Activated B cell treated with CpG ODN at 0.5 μM for 24 hours (primary cell): ENCODE data around the gene TRNP1. TPM values are rescaled to one million over a fixed set of nuclear protein-coding genes. Genes with fewer than 3 reads are reported as not detected.
"Not testable (repeated sequence)": the region's sequence is repeated elsewhere in the genome, so short reads cannot be mapped to it uniquely, and the experiment has no call there.

ENCODE experiments used
- ATAC-seq: fragments of 200-7000 bp; cut with Tn5 transposase; one replicate; pipeline ENCODE4 v1.10.0; 2021; ENCODE audit warnings: low read depth, mild to moderate bottlenecking, moderate library complexity
- CTCF ChIA-PET: fragments of 350-600 bp; sonication (Branson Sonifier 250); formaldehyde crosslinking; loops from one replicate; lab custom pipeline; 2021; ENCODE audit warnings: antibody characterized with exemption; lab: Charles Lee
- POLR2A ChIA-PET: fragments of 350-600 bp; sonication (Branson Sonifier 250); formaldehyde crosslinking; loops from one replicate; lab custom pipeline; 2021; ENCODE audit warnings: antibody characterized with exemption; lab: Charles Lee
- DNase-seq: peaks from one replicate; pipeline ENCODE4 v3.0.0; 2022
- H3K27ac Mint-ChIP-seq: one replicate; pipeline ENCODE4 v1.8.0; 2020; ENCODE audit warnings: mixed read lengths
- H3K27me3 Mint-ChIP-seq: one replicate; pipeline ENCODE4 v1.8.0; 2021; ENCODE audit warnings: mixed read lengths
- H3K36me3 Mint-ChIP-seq: one replicate; pipeline ENCODE4 v1.8.0; 2021; ENCODE audit warnings: low read depth, mixed read lengths
- H3K4me1 Mint-ChIP-seq: one replicate; pipeline ENCODE4 v1.8.0; 2021; ENCODE audit warnings: mixed read lengths
- H3K4me3 Mint-ChIP-seq: one replicate; pipeline ENCODE4 v1.8.0; 2020; ENCODE audit warnings: mild to moderate bottlenecking, mixed read lengths
- H3K9me3 Mint-ChIP-seq: one replicate; pipeline ENCODE4 v1.8.0; 2020; ENCODE audit warnings: mixed read lengths
- intact Hi-C: fragments of 100-400 bp; cut with micrococcal nuclease; formaldehyde crosslinking; loops from one replicate; pipeline ENCODE4 v1.15.1; 2024
- total RNA-seq: library from RNA; stranded (reverse); gene quantifications from 2 replicates; pipeline ENCODE4 v1.2.3, GENCODE V29; 2022
- TF ChIP-seq, protein P1 (sequence below): fragments of 200-600 bp; IDR thresholded peaks from one replicate; pipeline ENCODE4 v1.8.0; 2022; ENCODE audit warnings: antibody characterized with exemption, mild to moderate bottlenecking

TRNP1 gene, protein sequence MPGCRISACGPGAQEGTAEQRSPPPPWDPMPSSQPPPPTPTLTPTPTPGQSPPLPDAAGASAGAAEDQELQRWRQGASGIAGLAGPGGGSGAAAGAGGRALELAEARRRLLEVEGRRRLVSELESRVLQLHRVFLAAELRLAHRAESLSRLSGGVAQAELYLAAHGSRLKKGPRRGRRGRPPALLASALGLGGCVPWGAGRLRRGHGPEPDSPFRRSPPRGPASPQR
- total RNA-seq: 0.24 and 0.44 TPM in 2 replicates

DNA sequence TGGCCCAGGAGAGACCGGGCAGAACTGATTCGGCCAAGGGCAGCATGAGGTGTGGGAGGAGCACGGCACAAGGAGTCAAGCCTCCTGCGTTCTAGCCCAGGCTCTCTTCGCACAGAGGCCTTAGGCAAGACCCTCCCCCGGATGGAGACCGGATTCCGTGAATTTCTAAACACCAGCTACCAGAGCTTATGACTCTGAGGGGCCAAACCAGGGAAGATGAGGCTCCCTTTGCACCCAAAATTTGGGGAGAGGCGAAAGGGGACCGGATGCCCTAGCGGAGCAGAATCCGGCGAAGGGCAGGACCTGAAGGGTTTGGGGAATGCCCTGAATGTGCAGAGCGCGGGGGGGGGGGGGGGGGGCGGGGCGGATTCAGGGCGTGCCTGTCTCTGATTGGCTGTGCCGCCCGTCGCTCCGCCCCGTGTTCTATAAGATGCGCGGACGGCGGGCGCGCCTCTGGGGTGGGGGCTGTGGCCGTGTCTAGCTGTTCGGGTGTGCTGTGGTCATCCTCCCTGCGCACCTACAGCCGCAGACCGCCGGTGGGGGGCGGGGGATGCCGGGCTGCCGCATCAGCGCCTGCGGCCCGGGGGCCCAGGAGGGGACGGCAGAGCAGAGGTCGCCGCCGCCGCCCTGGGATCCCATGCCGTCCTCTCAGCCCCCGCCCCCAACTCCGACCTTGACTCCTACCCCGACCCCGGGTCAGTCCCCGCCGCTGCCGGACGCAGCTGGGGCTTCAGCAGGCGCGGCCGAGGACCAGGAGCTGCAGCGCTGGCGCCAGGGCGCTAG lies at the start of gene TRNP1:
TRNP1 (plus strand) TSS at position 456 of the 783 bp plus-strand sequence; CDS start at position 551, 95 bp downstream.
- Mint-ChIP-seq H3K9me3 (no peaks in the 10 kb centered on the region), H3K4me1 (peaks cover 20% of the 10 kb centered on the region), H3K4me3 (peak within 1 kb of the TSS; percentile 81), H3K36me3 (no peaks in the 10 kb centered on the region), H3K27ac (no peak within 1 kb of the TSS), H3K27me3 (peaks cover 33% of the 10 kb centered on the region)
- ATAC-seq (peak; percentile 71), DNase-seq (peak; percentile 68)
- intact Hi-C loops: loop anchor here (1.0 kb wide), 2 partner anchors 19 to 93 kb away; partner anchors contain the start of genes GPATCH3 and TENT5B
- ChIA-PET CTCF (interaction anchor here (0.7 to 1.0 kb wide), 2 partner anchors 9 to 51 kb away, joined by 3 to 4 read pairs; no protein-coding TSS in a partner anchor), POLR2A (interaction anchor here (0.6 to 1.1 kb wide), 3 partner anchors 8 to 900 kb away, joined by 3 to 6 read pairs (median 3); no protein-coding TSS in a partner anchor)
- TF ChIP-seq, protein P1, sequence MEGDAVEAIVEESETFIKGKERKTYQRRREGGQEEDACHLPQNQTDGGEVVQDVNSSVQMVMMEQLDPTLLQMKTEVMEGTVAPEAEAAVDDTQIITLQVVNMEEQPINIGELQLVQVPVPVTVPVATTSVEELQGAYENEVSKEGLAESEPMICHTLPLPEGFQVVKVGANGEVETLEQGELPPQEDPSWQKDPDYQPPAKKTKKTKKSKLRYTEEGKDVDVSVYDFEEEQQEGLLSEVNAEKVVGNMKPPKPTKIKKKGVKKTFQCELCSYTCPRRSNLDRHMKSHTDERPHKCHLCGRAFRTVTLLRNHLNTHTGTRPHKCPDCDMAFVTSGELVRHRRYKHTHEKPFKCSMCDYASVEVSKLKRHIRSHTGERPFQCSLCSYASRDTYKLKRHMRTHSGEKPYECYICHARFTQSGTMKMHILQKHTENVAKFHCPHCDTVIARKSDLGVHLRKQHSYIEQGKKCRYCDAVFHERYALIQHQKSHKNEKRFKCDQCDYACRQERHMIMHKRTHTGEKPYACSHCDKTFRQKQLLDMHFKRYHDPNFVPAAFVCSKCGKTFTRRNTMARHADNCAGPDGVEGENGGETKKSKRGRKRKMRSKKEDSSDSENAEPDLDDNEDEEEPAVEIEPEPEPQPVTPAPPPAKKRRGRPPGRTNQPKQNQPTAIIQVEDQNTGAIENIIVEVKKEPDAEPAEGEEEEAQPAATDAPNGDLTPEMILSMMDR: no peak

DNA sequence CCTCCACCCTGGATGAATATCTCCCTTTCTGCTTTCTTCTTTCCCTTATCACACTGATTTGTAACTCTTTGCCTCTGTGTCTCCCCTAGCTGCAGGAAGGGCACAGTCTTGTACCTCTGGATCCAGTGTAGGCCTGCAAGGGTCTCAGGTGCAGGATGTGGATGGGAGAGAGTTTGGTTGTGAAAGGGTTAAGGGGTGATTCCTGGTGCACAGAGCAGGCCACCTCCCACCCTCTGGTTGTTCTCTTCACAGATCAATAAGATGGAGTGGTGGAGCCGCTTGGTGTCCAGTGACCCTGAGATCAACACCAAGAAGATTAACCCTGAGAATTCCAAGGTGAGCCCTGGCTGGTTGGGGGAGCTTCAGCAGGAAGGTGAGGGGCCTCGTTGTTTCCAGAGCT lies 48.4 kb upstream of the TRNP1 start:
- no peak overlapping the region for H3K27ac Mint-ChIP-seq
- DNase-seq: no peak
- H3K27me3 Mint-ChIP-seq: no peaks in the 10 kb centered on the region
- H3K4me1 Mint-ChIP-seq: no peaks in the 10 kb centered on the region
- peaks cover 57% of the 10 kb centered on the region for H3K36me3 Mint-ChIP-seq
- H3K4me3 Mint-ChIP-seq: no peak overlapping the region
- intact Hi-C loops: no loop called here
- ATAC-seq: no peak
- ChIA-PET CTCF (no interaction called here), POLR2A (no interaction called here)
- TF ChIP-seq, protein P1: no peak
- no peaks in the 10 kb centered on the region for H3K9me3 Mint-ChIP-seq

DNA sequence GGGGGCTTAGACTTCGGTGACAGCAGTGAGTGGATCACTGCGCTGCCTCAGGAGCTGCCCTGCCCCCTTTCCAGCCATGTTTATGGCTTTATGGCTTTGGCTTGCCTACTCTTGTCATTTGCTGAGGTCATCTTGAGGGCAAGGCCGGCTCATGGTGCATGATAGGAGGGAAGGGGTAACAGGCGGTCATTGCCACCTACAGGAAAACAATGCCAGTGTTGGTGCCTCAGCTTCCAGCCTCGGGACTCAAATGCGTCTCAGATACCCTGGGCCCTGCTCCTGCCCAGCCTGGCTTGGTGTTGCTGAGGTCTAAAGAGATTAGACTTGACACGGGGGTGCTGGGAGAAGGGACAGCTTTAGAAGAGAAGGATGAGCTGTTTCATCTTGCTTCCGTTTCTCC lies 47.8 kb upstream of the TRNP1 start:
- H3K27ac Mint-ChIP-seq: no peak overlapping the region
- no peaks in the 10 kb centered on the region for H3K27me3 Mint-ChIP-seq
- ATAC-seq: no peak
- peaks cover 56% of the 10 kb centered on the region for H3K36me3 Mint-ChIP-seq
- ChIA-PET POLR2A (interaction anchor here (0.6 kb wide), 1 partner anchor 12 kb away, joined by 3 read pairs; no protein-coding TSS in a partner anchor), CTCF (no interaction called here)
- no peak for DNase-seq
- no peak overlapping the region for H3K4me3 Mint-ChIP-seq
- intact Hi-C loops: no loop called here
- TF ChIP-seq, protein P1: no peak
- no peaks in the 10 kb centered on the region for H3K9me3 Mint-ChIP-seq
- H3K4me1 Mint-ChIP-seq: no peaks in the 10 kb centered on the region

DNA sequence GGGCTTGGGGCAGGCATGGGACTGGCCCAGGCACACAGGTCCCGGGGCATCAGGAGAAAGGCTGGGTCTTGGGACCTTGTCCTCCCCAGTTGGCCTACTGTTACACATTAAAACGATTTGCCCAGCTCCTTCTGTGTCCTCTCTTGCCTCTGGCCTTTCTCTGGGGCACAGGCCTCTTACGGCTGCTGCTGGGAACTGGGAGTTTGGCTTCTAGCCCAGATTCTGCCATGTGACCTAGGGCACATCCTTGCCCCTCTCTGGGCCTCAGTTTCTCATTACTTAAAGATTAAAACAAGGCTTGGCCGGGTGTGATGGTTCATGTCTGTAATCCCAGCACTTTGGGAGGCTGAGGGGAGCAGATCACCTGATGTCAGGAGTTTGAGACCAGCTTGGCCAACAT lies 47.2 kb upstream of the TRNP1 start:
- Mint-ChIP-seq H3K4me1 (no peaks in the 10 kb centered on the region), H3K27ac (no peak overlapping the region), H3K27me3 (no peaks in the 10 kb centered on the region), H3K4me3 (no peak overlapping the region), H3K36me3 (peaks cover 54% of the 10 kb centered on the region), H3K9me3 (no peaks in the 10 kb centered on the region)
- POLR2A ChIA-PET: interaction anchor here (0.6 kb wide), 1 partner anchor 12 kb away, joined by 3 read pairs; no protein-coding TSS in a partner anchor
- TF ChIP-seq, protein P1: no peak
- CTCF ChIA-PET: no interaction called here
- intact Hi-C loops: no loop called here
- DNase-seq (no peak), ATAC-seq (no peak)

DNA sequence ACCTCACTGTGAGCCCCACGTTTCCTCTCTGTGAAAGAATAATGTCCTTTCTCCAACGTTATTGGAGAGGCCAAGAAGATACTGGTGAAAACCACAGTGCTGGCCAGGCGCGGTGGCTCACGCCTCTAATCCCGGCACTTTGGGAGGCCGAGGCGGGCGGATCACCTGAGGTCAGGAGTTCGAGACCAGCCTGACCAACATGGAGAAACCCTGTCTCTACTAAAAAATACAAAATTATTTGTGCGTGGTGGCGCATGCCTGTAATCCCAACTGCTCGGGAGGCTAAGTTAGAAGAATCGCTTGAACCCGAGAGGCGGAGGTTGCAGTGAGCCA lies 44.8 kb upstream of the TRNP1 start:
- ATAC-seq, H3K27ac Mint-ChIP-seq, intact Hi-C loops, H3K4me3 Mint-ChIP-seq, H3K27me3 Mint-ChIP-seq, H3K4me1 Mint-ChIP-seq, H3K9me3 Mint-ChIP-seq, POLR2A ChIA-PET, DNase-seq: not testable (repeated sequence)
- CTCF ChIA-PET: interaction anchor here (0.6 kb wide), 1 partner anchor 133 kb away, joined by 3 read pairs; no protein-coding TSS in a partner anchor
- peaks cover 34% of the 10 kb centered on the region for H3K36me3 Mint-ChIP-seq
